GM20431 (cell line): Measurements from ENCODE around the gene RAF1.
"Not testable (repeated sequence)": the region's sequence is repeated elsewhere in the genome, so short reads cannot be mapped to it uniquely, and the experiment has no call there.

ENCODE experiments used
- in situ Hi-C: fragments of 300-500 bp; cut with MseI, MboI; formaldehyde crosslinking; loops from one replicate; pipeline ENCODE4 v1.15.0; 2020; ENCODE audit warnings: low sequenced_read_pairs; ENCODE audit not compliant: unreplicated experiment

RAF1 gene

DNA sequence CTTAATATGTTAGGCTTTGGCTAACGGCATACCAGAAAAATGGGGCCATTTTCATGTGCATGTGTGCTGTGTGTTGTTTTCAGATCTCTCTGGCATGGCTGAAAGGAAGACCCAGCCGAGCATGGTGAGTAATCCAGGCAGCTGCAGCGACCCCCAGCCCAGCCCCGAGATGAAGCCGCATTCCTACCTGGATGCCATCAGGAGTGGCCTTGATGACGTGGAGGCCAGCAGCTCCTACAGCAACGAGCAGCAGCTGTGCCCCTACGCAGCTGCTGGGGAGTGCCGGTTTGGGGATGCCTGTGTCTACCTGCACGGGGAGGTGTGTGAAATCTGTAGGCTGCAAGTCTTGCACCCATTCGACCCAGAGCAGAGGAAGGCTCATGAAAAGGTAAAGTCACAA lies 91.9 kb downstream of the RAF1 start:
- in situ Hi-C loops, result no loop called here

GRCh38 chr3:12569836-12570235 lies 94.1 kb downstream of the RAF1 start:
- in situ Hi-C loops, result no loop called here

DNA sequence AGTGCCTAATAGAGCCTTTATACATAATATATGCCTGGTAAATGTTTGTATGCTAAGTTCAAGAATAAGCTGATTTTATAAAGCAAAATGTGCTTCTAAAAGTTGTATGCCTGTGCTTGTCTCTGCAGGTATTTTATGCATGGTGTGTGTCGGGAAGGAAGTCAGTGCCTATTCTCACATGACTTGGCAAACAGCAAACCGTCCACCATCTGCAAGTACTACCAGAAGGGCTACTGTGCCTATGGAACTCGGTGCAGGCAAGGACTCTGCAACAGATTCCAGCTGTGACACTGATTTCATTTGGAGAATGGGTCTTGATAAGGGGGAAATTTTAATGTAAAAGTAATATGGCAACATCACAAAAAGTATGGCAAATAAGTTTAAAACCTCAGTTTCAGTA lies 95.2 kb downstream of the RAF1 start:
- in situ Hi-C loops, result no loop called here

- in situ Hi-C loops, result no loop called here
Measured at GRCh38 chr3:12566976-12567375, 96.9 kb downstream of the RAF1 start.

GRCh38 chr3:12562451-12562850 lies 101.5 kb downstream of the RAF1 start:
- in situ Hi-C loops, result no loop called here

DNA sequence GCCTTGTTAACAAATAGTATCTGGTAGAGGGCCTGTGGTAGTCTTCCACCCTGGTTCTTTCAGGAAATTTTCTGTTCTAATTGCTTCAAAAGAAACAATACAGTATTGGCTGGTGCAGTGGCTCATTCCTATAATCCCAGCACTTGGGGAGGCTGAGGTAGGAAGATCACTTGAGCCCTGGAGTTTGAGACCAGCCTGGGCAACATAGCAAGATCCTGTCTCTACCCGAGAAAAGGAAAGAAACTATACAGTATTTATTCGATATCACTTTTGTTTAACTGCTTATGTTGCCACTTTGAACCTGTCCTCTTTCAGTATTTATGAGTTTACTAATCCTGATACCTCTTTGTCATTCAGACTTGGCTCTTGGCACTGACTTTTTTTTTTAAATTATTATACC lies 102.5 kb downstream of the RAF1 start:
- in situ Hi-C loops, result no loop called here

- in situ Hi-C loops, result no loop called here
Measured at GRCh38 chr3:12560505-12561190, 103.3 kb downstream of the RAF1 start.

GRCh38 chr3:12559520-12559919 lies 104.4 kb downstream of the RAF1 start:
- in situ Hi-C loops, result no loop called here

GRCh38 chr3:12558706-12559105 lies 105.2 kb downstream of the RAF1 start:
- in situ Hi-C loops, result no loop called here

GRCh38 chr3:12557473-12558100 lies 106.3 kb downstream of the RAF1 start:
- in situ Hi-C loops, result no loop called here

GRCh38 chr3:12556690-12557472 lies 107.0 kb downstream of the RAF1 start, which contains the start of gene MKRN2:
MKRN2 (plus strand) TSS chr3:12557087; CDS start chr3:12557151, 64 bp downstream.
- in situ Hi-C loops, result no loop called here

GRCh38 chr3:12556314-12556689 lies 107.6 kb downstream of the RAF1 start:
- in situ Hi-C loops, result no loop called here

DNA sequence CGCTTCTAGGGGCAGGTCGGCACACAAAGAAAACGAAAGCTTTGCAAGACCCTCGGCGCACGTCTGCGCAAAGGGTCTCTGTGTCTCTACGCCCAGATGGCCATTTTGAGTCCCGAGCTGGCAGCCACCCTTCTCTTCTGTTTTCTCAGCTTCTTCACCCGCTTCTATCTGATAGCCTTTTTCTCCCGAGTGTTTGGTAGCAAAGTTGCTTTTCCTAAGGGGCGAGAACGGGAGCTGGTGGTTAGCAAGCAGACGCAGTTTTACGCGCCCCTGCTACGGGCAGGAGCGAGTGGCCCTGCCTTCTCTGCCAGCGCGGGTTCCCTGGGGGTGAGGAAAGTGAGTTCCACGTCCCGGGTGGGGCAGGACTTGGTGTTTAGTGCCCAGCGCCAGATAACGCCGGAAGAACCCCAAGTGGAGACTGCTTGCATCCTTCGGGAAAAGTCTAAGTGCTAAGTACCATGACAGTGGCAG lies 110.0 kb downstream of the RAF1 start:
- in situ Hi-C loops, result no loop called here

- in situ Hi-C loops, result no loop called here
Measured at GRCh38 chr3:12549971-12550760, 113.8 kb downstream of the RAF1 start.

DNA sequence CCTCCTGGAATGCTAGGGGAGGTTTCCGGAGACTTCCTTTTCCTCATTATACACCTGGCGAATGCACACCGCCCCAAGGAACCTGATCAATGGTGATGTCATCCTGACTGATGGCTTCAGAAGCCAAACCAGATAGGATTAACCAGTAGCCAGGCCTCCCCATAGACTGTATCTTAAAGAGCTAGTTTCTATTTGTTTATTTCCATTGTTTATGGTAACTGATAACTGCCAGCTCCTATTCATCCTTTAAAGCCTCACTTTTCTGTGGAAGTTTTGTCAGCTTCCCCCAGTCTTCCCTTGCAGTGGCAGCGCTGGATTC lies 118.5 kb downstream of the RAF1 start, which contains the start of gene MKRN2OS:
Gene MKRN2OS (minus strand): TSS at position 27 of the 319 bp plus-strand sequence. CDS start 35 bp downstream, outside the sequence.
- in situ Hi-C loops, result no loop called here

DNA sequence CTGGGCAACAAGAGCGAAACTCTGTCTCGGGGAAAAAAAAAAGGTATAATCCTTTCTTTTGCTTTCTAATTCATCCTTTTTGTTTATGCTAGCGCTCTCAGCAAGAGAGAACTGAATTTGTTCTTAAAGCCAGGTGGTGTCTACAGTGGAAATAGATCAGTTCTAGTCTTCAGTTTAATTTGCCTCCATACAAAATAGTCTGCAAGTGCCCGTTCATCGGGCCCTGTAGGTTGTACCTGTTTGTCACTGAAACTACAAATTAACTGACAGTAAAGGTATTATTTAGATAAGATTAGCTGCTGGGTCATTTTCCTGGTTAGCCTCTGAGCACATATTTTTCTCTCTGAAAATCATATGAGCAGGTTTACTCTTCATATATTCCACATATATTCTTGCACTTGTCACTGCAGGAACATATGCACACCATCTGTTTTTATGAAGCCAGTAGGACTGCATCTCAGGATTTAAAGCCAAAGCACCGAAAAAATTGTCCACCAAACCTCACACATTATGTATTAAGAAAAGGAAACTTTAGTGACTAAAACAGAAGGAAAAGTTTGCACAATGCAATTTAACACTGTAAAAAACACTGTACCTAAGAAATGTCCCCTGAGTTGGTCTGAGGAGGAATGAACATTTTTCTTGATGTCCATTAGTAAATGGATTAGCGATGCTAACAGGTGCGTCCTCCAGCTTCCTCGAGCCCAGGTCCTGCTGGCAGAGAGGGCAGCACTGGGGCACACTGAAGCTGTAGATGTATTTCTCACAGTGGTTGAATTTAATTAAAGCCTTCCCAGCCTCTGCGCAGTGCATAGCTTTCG lies 119.1 kb downstream of the RAF1 start:
- in situ Hi-C loops, result no loop called here

- in situ Hi-C loops, result not testable (repeated sequence)
Measured at GRCh38 chr3:12543497-12543896, 120.4 kb downstream of the RAF1 start.

DNA sequence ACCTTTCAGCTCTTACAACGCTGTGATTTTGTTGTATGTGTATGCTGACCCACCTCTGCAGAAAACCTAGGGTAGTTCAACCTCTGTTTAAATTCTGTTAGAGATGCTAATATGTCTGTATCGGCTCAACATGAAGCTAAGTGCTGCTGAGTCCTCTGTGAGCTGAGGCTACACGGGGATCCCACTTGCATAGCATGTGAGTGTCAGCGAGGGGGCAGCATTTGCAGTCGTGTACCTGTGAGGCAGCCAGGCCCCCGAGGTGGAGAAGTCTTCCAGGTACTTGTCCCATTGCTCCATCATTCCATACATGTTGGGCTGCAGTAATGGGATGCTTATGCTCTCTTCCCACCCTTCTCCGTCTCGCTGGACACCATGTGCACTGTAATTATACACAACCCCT lies 122.3 kb downstream of the RAF1 start:
- in situ Hi-C loops, result no loop called here

DNA sequence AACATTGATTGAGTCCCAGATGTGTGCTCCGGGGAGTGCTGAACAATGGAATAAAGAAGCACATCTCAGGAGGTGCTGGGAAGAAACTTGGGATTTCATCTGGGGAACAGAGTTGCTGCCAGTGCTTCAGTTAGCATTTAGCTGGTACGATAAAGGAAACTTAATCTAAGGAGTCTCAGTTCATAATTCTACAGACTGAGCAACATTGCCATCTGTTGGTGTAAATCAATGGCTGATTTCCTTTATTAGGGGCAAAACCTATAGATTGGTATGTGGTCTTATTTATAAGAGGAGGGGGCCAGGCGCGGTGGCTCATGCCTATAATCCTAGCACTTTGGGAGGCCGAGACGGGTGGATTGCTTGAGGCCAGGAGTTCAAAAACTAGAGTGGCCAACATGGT lies 127.5 kb downstream of the RAF1 start:
- in situ Hi-C loops, result no loop called here
